B cell (primary cell): Measurements from ENCODE around the gene NFAM1. TPM values are rescaled to one million over a fixed set of nuclear protein-coding genes. Genes with fewer than 3 reads are reported as not detected.

Experiments used
- ATAC-seq: fragments of 200-7000 bp; cut with Tn5 transposase; one replicate; pipeline ENCODE4 v1.10.0; 2021; ENCODE audit warnings: low read depth, mild to moderate bottlenecking, moderate number of reproducible peaks, moderate library complexity
- CTCF ChIA-PET: fragments of 350-600 bp; sonication (Branson Sonifier 250); formaldehyde crosslinking; loops from one replicate; lab custom pipeline; 2021; ENCODE audit warnings: antibody characterized with exemption, inconsistent platforms; lab: Charles Lee
- POLR2A ChIA-PET: fragments of 350-600 bp; sonication (Branson Sonifier 250); formaldehyde crosslinking; loops from one replicate; lab custom pipeline; 2021; ENCODE audit warnings: antibody characterized with exemption; lab: Charles Lee
- DNase-seq: peaks from one replicate; pipeline ENCODE4 v3.0.0; 2013
- H2AFZ ChIP-seq: 2 replicates; pipeline ENCODE4 v1.6.1; 2012; ENCODE audit warnings: mild to moderate bottlenecking, low read depth, low read length; ENCODE audit not compliant: insufficient read depth, poor library complexity, severe bottlenecking
- H3K27ac ChIP-seq, 2 donors: 1 replicate in 1 of 2; 2 replicates in 1 of 2; pipeline ENCODE4 v1.5.1; 2012 to 2013; ENCODE audit warnings: low read length in 2 of 2, mild to moderate bottlenecking in 2 of 2, moderate library complexity in 1 of 2
- H3K27me3 ChIP-seq, 4 experiments: fragments of 200-600 bp in 1 of 4; sonication (generic) in 1 of 4; replicated peaks in 1 of 4; 1 replicate in 2 of 4; 2 replicates in 2 of 4; pipeline versions ENCODE4 v1.6.1 to v1.7.0; 2013 to 2016; ENCODE audit warnings: low read length in 3 of 4, mild to moderate bottlenecking in 2 of 4, mixed read lengths in 1 of 4, moderate library complexity in 1 of 4; ENCODE audit not compliant: insufficient read depth in 4 of 4, control insufficient read depth in 3 of 4; ENCODE audit errors: control extremely low read depth in 1 of 4
- H3K36me3 ChIP-seq, 2 experiments: replicated peaks in 1 of 2; 1 replicate in 1 of 2; 2 replicates in 1 of 2; pipeline versions ENCODE4 v1.6.1 to v1.7.1; 2013; ENCODE audit warnings: low read length in 1 of 2; ENCODE audit not compliant: insufficient read depth in 2 of 2, control insufficient read depth in 1 of 2; ENCODE audit errors: control extremely low read depth in 1 of 2, extremely low read depth in 1 of 2
- H3K4me1 ChIP-seq, 2 donors: fragments of 200-600 bp in 1 of 2; sonication (generic) in 1 of 2; 1 replicate in 1 of 2; 2 replicates in 1 of 2; pipeline versions ENCODE4 v1.5.1 to v1.6.1; 2013 to 2017; ENCODE audit warnings: low read length in 2 of 2; ENCODE audit not compliant: control insufficient read depth in 2 of 2, insufficient read depth in 2 of 2
- H3K4me2 ChIP-seq: replicated peaks from 2 replicates; pipeline ENCODE3; 2012; ENCODE audit warnings: mild to moderate bottlenecking, low read depth, low read length; ENCODE audit not compliant: poor library complexity, severe bottlenecking
- H3K4me3 ChIP-seq, 5 experiments: fragments of 200-600 bp in 1 of 5; sonication (generic) in 1 of 5; 1 replicate in 3 of 5; 2 replicates in 2 of 5; pipeline versions ENCODE4 v1.5.1 to v1.7.0; 2011 to 2016; ENCODE audit warnings: low read length in 4 of 5, mild to moderate bottlenecking in 4 of 5, low read depth in 2 of 5, control low read depth in 1 of 5, moderate library complexity in 1 of 5; ENCODE audit not compliant: insufficient read depth in 1 of 5; ENCODE audit errors: control extremely low read depth in 1 of 5, extremely low read depth in 1 of 5
- H3K79me2 ChIP-seq: fragments of 200-600 bp; sonication (generic); one replicate; pipeline ENCODE4 v1.6.0; 2016; ENCODE audit warnings: low read length; ENCODE audit not compliant: control insufficient read depth, insufficient read depth
- H3K9ac ChIP-seq: fragments of 200-600 bp; sonication (generic); 2 replicates; pipeline ENCODE4 v1.6.1; 2017; ENCODE audit warnings: mild to moderate bottlenecking, low read length, moderate library complexity
- H3K9me3 ChIP-seq, 3 donors: one replicate each; pipeline versions ENCODE4 v1.6.1 to v1.7.1; 2013; ENCODE audit warnings: low read length in 2 of 3; ENCODE audit not compliant: control insufficient read depth in 2 of 3, insufficient read depth in 1 of 3; ENCODE audit errors: control extremely low read depth in 1 of 3
- H4K20me1 ChIP-seq: 2 replicates; pipeline ENCODE4 v1.6.0; 2012; ENCODE audit warnings: mild to moderate bottlenecking, low read length; ENCODE audit not compliant: insufficient read depth, control insufficient read depth, poor library complexity, severe bottlenecking
- H3K27ac Mint-ChIP-seq: one replicate; pipeline ENCODE4 v1.8.0; 2021; ENCODE audit warnings: mixed read lengths
- H3K27me3 Mint-ChIP-seq: one replicate; pipeline ENCODE4 v1.8.0; 2021; ENCODE audit warnings: mixed read lengths
- H3K4me1 Mint-ChIP-seq: one replicate; pipeline ENCODE4 v1.8.0; 2021; ENCODE audit warnings: mixed read lengths
- H3K4me3 Mint-ChIP-seq: one replicate; pipeline ENCODE4 v1.8.0; 2021; ENCODE audit warnings: mixed read lengths
- H3K9me3 Mint-ChIP-seq: one replicate; pipeline ENCODE4 v1.8.0; 2022; ENCODE audit warnings: mixed read lengths; ENCODE audit not compliant: insufficient read depth
- CTCF ChIP-seq: fragments of 200-600 bp; IDR thresholded peaks from one replicate; pipeline ENCODE4 v1.8.0; 2022; ENCODE audit warnings: antibody characterized with exemption, mild to moderate bottlenecking
- EZH2 ChIP-seq: IDR thresholded peaks from 2 replicates; pipeline ENCODE4 v1.6.1; 2012; ENCODE audit warnings: borderline replicate concordance, low read depth, mild to moderate bottlenecking, moderate library complexity, low read length; ENCODE audit not compliant: insufficient read depth, poor library complexity, severe bottlenecking
- WGBS: methylation state at CpG from one replicate; pipeline ENCODE4 v1.1.5; 2013; ENCODE audit warnings: missing lambda C conversion rate; ENCODE audit not compliant: insufficient coverage; 5-methylcytosine and 5-hydroxymethylcytosine counted together
- intact Hi-C: fragments of 100-400 bp; cut with micrococcal nuclease; formaldehyde crosslinking; loops from one replicate; pipeline ENCODE4 v1.10.0; 2022
- polyA plus RNA-seq: library from polyadenylated mRNA; depleted of rRNA; stranded (reverse); fragments of >200 nt; gene quantifications from 2 replicates; pipeline ENCODE4 v1.2.3, GENCODE V29; 2012
- total RNA-seq, 2 donors: library from RNA; stranded (reverse); fragments of 120-200 nt in 1 of 2; gene quantifications; 1 replicate in 1 of 2; 2 replicates in 1 of 2; pipeline versions ENCODE4 v1.2.3 to v1.2.4, GENCODE V29; 2013 to 2022

Gene NFAM1
- total and polyA plus RNA-seq, 2 donors (not counting 1 experiment from before 2014, with no cell fraction given), result 0.27 to 0.52 TPM

- Mint-ChIP-seq H3K27me3 (peaks cover 23% of the 10 kb centered on the region), H3K27ac (peak overlapping the region; percentile 42), H3K9me3 (no peaks in the 10 kb centered on the region), H3K4me1 (peaks cover 17% of the 10 kb centered on the region), H3K4me3 (no peak overlapping the region)
- Histone ChIP-seq H3K4me2 (peak overlapping the region; percentile 41), H3K79me2 (no peaks in the 10 kb centered on the region), H2AFZ (no peak overlapping the region), H4K20me1 (no peaks in the 10 kb centered on the region), H3K4me1 (peaks cover 0 to 12% of the 10 kb centered on the region in 2 donors), H3K4me3 (no peak overlapping the region), H3K36me3 (no peaks in the 10 kb centered on the region), H3K27ac (no peak overlapping the region), H3K9me3 (peaks cover 0 to 6% (median 0%) of the 10 kb centered on the region in 3 donors), H3K9ac (peak overlapping the region; percentile 40), H3K27me3 (peaks cover 0 to 22% (median 2%) of the 10 kb centered on the region in 4 experiments)
- 84% methylated on average over 9 of the region's 12 CpGs for WGBS
- POLR2A ChIA-PET, result interaction anchor here (1.2 kb wide), 1 partner anchor 50 kb away, joined by 3 read pairs; no protein-coding TSS in a partner anchor
- ATAC-seq, result no peak
- TF ChIP-seq CTCF (no peak), EZH2 (no peak)
- no peak for DNase-seq
- CTCF ChIA-PET, result interaction anchor here (2.8 kb wide), 1 partner anchor 19 kb away, joined by 6 read pairs; no protein-coding TSS in a partner anchor
- intact Hi-C loops, result no loop called here
These were observed 13.4 kb downstream of the NFAM1 start for GRCh38 chr22:42418811-42419242.

GRCh38 chr22:42417645-42418305 lies 14.4 kb downstream of the NFAM1 start:
- H4K20me1 ChIP-seq, result no peaks in the 10 kb centered on the region
- ATAC-seq (no peak), DNase-seq (no peak)
- Mint-ChIP-seq H3K4me1 (peaks cover 17% of the 10 kb centered on the region), H3K9me3 (no peaks in the 10 kb centered on the region), H3K27me3 (peaks cover 18% of the 10 kb centered on the region), H3K27ac (no peak overlapping the region), H3K4me3 (no peak overlapping the region)
- WGBS, result 92% methylated on average over 7 of the region's 11 CpGs
- no peak overlapping the region for H2AFZ ChIP-seq
- H3K9me3 ChIP-seq, result peaks cover 0 to 3% (median 0%) of the 10 kb centered on the region in 3 donors
- intact Hi-C loops, result no loop called here
- no peak overlapping the region for H3K9ac ChIP-seq
- ChIA-PET POLR2A (no interaction called here), CTCF (interaction anchor here (0.6 to 2.8 kb wide), 2 partner anchors 20 to 307 kb away, joined by 3 to 6 read pairs; no protein-coding TSS in a partner anchor)
- H3K79me2 ChIP-seq, result no peaks in the 10 kb centered on the region
- no peaks in the 10 kb centered on the region for H3K36me3 ChIP-seq
- H3K4me1 ChIP-seq, result peaks cover 0 to 12% of the 10 kb centered on the region in 2 donors
- no peak overlapping the region for H3K4me3 ChIP-seq
- H3K27ac ChIP-seq, result no peak overlapping the region
- no peak overlapping the region for H3K4me2 ChIP-seq
- H3K27me3 ChIP-seq, result peaks cover 0 to 20% (median 2%) of the 10 kb centered on the region in 4 experiments
- no peak for TF ChIP-seq EZH2
- no peak for TF ChIP-seq CTCF
